ENCODE measurements around the gene RCOR1.
"Not testable (repeated sequence)": the region's sequence is repeated elsewhere in the genome, so short reads cannot be mapped to it uniquely, and the experiment has no call there.

The RCOR1 gene

GRCh38 chr14:102758087-102758486 is 165.6 kb downstream of the RCOR1 start:
- DNase-seq = no peak

GRCh38 chr14:102759456-102760187 is 167.2 kb downstream of the RCOR1 start:
- no peak for DNase-seq

- no peak for DNase-seq
Measured at GRCh38 chr14:102760496-102761193, 168.2 kb downstream of the RCOR1 start.

- no peak for DNase-seq
Measured at GRCh38 chr14:102761206-102761605, 168.8 kb downstream of the RCOR1 start.

- DNase-seq = no peak
Measured at GRCh38 chr14:102764220-102764671, 171.8 kb downstream of the RCOR1 start.

- not testable (repeated sequence) for DNase-seq
Measured at GRCh38 chr14:102765770-102766169, 173.3 kb downstream of the RCOR1 start.

GRCh38 chr14:102768223-102769048 is 176.0 kb downstream of the RCOR1 start:
- DNase-seq = no peak

GRCh38 chr14:102769049-102769327 is 176.5 kb downstream of the RCOR1 start:
- DNase-seq = no peak

GRCh38 chr14:102770147-102771123 is 178.0 kb downstream of the RCOR1 start:
- no peak for DNase-seq

- no peak for DNase-seq
Measured at GRCh38 chr14:102771144-102771543, 178.7 kb downstream of the RCOR1 start.

GRCh38 chr14:102772781-102773570 is 180.5 kb downstream of the RCOR1 start:
- peak; percentile 89 for DNase-seq

GRCh38 chr14:102774391-102775153 is 182.1 kb downstream of the RCOR1 start:
- DNase-seq = peak; percentile 85

GRCh38 chr14:102775855-102776760 is 183.7 kb downstream of the RCOR1 start:
- DNase-seq = no peak

GRCh38 chr14:102776761-102777710 is 184.6 kb downstream of the RCOR1 start, which contains the start of gene TRAF3:
Gene TRAF3 (plus strand): TSS chr14:102777449. CDS start chr14:102870202, 92,753 bp downstream.
- DNase-seq = peak; percentile 97

GRCh38 chr14:102777711-102778337 is 185.4 kb downstream of the RCOR1 start:
- peak; percentile 54 for DNase-seq

- no peak for DNase-seq
Measured at GRCh38 chr14:102778338-102779083, 186.1 kb downstream of the RCOR1 start.

- no peak for DNase-seq
Measured at GRCh38 chr14:102779084-102779462, 186.6 kb downstream of the RCOR1 start.

All from 8988T (cell line).